Central memory CD4-positive, alpha-beta T cell (primary cell): ENCODE measurements around the gene AZU1.
"Not testable (repeated sequence)": the region's sequence is repeated elsewhere in the genome, so short reads cannot be mapped to it uniquely, and the experiment has no call there.

Source experiments
- DNase-seq: peaks from one replicate; pipeline ENCODE4 v3.0.0; 2022

The AZU1 gene

DNA sequence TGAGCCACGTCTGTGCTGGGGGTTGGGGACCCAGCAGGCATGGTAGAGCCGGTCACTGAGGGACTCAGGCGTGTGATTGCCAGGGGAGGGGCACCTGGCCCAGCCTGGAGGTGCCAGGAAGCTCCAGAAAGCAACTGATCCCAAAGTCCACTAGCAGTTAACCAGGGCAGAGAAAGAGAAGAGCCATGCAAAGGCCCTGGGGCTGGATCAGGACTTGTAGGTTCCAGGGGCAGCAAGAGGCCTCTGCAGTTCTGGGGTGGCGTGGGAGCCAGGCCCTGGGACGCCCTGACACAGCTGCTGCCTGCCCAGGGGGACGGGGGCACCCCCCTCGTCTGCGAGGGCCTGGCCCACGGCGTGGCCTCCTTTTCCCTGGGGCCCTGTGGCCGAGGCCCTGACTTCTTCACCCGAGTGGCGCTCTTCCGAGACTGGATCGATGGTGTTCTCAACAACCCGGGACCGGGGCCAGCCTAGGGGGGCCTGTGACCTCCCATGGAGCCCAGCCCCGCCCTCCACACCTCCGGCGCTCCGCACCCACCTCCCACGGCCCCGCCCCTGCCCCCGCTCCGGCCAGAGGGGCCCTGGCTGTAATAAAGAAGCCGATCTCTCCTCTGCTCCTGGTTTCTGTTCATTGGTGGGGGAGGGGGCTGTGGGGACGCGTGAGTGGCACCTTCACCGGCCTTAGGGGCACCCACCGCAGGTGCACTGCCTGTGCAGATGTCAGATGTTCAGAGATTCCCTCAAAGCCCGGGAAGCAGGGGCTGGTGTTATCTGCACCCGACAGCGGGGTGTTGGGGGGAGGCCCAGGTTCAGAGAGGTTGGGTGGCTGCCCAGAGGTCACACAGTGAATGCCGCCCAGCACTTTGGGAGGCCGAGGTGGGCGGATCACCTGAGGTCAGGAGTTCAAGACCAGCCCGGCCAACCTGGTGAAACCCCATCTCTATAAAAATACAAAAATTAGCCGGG is 4.1 kb downstream of the AZU1 start:
- DNase-seq: no peak

DNA sequence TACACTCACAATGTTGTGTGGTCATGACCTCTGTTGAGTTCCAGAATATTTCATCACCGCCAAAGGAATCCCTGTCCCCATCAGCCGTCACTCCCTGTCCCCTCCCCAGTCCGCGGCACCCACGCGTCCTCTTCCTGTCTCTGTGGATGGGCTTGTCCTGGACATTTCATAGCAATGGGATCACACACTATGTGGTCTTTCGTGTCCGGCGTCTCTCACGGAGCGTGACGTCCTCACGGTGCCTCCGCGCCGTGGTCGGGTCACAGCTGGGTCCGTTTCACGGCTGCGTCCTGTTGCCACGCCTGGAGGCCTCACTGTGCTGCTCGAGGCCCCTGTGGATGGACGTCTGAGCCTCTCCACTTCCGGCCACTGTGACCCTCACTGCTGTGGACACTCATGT is 6.6 kb downstream of the AZU1 start:
- no peak for DNase-seq

DNA sequence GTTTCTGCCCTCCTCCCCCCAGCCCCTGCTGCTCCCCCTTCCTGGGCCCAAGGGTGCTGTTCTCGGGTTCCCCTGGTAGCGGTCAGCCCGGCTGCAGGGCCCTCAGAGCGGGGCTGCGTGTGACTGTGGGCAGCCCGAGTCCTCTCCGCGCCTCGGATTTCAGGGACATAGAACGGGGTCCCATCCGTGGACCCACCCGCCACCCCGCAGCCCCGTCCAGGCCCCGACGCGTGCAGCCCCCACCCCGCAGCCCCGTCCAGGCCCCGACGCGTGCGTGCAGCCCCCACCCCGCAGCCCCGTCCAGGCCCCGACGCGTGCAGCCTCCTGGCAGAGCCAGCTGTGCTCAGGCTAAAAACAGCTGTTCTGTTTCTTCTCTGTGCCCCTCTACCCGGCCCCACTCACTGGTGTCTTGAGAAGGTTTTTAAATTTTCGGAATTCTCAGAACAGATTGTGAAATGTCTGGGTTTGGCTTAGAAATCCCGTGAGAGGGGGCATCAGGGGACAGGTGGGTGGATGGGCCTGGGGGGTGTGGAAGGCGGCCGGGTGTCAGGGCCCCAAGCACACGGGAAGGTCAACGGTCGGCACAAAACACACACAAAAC is 7.7 kb downstream of the AZU1 start:
- DNase-seq: no peak

DNA sequence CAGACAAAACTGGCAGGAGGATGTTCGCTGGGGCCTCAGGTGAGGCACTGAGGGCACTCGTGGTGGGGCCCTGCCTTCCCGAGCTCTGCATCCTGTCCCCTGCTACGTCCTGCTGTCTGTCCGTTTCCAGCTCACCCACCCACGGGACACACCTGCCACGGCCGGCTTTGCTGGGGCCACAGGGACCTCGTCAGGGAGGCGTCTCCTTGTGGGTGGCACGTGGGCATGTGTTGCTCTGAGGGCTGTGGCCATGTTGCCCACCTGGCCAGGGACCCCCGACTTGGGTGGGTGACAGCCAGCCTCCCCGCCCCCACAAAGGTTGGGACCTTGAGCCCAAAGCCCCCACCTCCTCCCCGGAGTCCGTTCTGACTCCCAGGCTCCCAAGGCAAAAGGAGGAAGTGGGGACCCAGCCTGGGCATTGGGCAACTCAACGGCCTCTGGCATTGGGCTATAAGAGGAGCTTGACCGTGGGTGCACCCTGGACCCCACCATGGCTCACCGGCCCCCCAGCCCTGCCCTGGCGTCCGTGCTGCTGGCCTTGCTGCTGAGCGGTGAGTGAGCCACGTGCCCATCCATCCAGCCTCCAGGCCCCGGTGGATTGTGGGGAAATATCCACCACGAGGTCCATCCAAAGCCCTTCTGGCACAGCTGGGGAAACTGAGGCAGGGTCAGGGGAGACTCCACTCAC is 13.0 kb downstream of the AZU1 start, which contains the start of gene PRTN3:
Gene PRTN3 (plus strand): TSS at position 481 of the 688 bp plus-strand sequence. CDS start 10 bp downstream, at position 491.
- no peak for DNase-seq

DNA sequence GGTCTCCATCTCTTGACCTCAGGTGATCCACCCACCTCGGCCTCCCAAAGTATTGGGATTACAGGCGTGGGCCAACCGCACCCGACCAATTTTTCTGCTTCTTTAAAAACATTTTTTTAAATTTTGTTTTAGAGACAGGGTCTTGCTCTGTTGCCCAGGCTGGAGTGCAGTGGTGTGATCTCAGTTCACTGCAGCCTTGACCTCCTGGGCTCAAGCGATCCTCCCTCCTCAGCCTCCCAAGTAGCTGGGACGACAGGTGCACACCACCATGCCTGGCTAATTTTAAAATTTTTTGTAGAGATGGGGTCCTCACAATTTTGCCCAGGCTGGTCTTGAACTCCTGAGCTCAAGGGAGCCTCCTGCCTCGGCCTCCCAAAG is 15.2 kb downstream of the AZU1 start:
- DNase-seq: not testable (repeated sequence)

DNA sequence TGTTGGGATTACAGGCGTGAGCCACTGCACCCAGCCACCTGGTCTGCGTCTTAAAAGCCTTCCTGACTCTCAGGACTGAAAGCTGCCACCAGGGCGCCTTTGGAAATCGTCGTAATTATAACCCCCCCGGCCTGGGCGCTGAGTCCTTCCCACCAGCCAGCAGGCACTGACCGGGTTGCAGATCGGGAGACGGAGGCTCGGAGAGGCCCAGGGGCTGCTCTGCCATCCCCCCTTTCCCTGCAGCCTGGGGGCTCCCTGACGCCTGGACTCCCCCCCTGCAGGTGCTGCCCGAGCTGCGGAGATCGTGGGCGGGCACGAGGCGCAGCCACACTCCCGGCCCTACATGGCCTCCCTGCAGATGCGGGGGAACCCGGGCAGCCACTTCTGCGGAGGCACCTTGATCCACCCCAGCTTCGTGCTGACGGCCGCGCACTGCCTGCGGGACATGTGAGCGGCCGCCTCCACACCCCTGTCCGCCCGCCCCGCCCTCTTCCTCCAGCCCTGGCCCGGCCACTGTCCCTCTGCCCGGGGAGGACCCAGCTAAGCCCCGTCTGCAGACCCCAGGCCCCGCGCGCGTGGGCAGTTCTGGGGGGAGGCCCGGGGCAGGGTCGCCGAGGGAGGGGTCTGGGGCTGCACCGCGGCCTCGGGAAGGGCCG is 15.7 kb downstream of the AZU1 start:
- no peak for DNase-seq

DNA sequence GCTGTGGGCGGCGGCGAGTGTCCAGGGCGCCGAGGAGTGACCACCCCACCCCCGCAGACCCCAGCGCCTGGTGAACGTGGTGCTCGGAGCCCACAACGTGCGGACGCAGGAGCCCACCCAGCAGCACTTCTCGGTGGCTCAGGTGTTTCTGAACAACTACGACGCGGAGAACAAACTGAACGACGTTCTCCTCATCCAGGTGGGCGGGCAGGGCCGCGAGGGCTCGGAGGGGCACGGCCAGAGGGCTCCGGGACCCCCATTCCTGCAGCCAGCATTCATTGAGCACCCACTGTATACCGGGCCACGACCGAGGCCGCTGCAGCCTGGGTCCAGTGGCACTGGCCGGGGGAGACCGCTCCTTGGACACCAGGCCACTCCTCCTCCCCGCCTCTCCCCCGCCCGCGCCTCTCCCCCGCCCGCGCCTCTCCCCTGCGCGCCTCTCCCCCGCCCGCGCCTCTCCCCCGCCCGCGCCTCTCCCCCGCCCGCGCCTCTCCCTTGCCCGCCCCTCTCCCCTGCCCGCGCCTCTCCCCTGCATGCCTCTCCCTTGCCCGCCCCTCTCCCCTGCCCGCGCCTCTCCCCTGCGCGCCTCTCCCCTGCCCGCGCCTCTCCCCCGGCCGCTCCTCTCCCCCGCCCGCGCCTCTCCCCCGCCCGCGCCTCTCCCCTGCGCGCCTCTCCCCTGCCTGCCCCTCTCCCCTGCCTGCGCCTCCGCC is 16.4 kb downstream of the AZU1 start:
- DNase-seq: no peak

DNA sequence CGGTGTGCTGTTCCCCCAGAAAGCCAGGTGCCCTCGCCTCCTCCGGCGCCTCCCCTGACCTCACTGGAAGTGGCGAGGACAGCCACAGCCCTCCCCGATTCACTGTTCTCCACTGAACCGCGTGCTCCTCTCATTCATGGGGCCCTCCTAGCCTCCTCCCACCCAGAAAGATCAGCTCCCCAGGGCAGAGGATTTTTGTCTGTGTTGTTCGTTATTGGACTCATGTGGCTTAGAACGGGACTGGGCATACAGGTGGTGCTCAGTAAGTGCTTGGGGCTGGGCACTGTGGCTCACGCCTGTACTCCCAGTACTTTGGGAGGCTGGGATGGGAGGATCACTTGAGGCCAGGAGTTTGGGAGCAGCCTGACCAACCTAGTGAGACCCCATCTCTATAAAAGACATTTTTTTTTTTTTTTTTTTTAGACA is 16.9 kb downstream of the AZU1 start:
- DNase-seq: no peak

DNA sequence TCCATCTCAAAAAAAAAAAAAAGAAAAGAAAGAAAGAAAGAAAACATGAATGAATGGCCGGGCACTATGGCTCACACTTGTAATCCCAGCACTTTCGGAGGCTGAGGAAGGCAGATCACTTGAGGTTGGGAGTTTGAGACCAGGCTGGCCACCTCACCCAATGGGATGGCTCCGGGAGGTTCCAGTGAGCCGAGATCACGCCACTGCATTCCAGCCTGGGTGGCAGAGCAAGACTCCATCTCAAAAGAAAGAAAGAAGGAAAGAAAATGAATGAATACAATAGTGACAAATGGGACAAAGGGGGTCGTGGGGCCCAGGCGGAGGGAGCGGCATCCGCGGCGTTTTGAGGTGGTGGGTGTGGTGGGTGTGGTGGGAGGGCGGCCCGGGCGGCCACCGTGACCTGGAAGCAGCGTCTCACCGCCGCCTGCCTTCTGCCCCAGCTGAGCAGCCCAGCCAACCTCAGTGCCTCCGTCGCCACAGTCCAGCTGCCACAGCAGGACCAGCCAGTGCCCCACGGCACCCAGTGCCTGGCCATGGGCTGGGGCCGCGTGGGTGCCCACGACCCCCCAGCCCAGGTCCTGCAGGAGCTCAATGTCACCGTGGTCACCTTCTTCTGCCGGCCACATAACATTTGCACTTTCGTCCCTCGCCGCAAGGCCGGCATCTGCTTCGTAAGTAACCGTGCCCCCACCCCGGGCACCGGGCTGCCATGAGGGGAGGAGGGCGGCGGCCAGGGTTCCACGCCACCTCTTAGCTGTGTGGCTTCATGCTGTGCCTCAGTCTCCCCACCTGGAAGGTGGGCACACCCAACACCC is 18.3 kb downstream of the AZU1 start:
- no peak for DNase-seq

DNA sequence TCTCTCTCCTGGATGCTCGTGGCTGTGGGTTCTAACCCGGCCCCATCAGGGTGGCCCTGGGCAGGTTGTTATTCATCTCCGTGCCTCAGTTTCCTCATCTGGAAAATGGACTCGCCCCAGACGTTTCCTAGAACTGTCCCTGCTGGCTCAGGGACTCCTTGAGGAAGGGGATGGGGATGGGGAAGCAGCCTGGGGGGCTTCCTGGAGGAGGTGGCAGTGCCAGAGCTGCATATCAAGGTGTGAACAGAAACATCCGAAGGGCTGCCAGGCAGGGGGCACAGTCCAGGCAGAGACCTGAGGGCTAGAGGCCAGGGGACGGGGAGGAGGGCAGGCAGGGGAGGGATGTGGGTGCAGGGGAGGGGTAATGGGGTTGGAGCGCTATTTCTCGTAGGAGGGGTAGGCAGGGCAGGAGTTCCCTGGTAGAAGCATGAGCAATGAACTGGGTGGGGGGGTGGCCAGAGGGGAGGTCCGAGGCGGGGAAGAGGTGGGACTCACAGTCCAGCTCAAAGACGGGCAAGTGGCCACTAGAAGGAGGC is 20.8 kb downstream of the AZU1 start:
- no peak for DNase-seq

DNA sequence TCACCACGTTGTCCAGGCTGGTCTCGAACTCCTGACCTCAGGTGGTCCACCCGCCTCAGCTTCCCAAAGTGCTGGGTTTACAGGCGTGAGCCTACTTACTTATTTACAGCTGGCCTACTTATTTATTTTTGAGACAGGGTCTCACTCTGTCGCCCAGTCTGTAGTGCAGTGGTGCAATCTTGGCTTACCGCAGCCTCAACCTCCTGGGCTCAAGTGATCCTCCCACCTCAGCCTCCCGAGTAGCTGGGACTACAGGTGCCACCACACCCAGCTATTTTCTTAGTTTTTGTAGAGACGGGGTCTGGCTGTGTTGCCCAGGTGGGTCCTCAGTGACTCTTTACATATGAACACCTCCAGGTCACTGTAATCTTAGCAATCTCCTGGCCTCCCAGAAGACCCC is 21.6 kb downstream of the AZU1 start:
- not testable (repeated sequence) for DNase-seq

DNA sequence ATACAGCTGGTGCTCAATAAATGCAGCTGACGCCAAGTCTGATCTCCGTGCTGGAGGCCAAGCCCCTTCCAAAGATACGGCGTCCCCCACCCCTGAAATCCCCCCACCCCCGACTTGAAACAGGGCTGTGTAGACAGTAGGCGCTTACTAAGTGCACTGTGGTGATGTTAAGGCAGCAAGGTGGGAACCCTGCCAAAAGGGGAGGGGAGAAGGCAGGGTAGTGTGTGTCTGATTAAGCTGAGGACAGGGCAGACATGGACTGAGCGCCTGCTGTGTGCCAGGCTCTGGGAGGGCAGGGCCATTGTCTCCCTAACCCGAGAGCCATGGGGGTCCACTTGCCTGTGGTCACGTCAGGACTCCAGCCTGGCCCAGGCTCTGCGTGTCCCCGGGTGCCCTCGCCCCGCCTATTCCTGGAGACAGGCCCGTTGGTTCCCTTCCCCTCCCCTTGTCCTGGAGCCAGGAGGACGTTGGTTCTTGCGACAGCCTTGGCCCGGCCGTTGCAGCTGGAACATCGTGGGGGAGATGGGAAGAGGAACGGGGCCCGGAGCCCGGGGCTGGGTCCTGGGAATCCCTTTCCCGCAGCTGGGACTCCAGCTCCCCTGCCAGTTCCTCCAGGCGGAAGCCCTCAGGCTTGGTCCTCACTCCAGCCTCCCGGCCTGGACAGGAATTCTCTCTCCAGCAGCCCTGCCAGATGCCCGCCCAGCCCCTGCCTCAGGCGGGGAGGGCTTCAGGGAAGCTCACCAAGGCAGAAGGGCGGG is 22.8 kb downstream of the AZU1 start:
- DNase-seq: no peak

DNA sequence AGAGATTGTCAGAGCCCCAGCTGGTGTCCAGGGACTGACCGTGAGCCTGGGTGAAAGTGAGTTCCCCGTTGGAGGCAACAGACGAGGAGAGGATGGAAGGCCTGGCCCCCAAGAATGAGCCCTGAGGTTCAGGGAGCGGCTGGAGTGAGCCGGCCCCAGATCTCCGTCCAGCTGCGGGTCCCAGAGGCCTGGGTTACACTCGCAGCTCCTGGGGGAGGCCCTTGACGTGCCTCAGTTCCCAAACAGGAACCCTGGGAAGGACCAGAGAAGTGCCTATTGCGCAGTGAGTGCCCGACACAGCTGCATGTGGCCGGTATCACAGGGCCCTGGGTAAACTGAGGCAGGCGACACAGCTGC is 23.3 kb downstream of the AZU1 start:
- no peak for DNase-seq

DNA sequence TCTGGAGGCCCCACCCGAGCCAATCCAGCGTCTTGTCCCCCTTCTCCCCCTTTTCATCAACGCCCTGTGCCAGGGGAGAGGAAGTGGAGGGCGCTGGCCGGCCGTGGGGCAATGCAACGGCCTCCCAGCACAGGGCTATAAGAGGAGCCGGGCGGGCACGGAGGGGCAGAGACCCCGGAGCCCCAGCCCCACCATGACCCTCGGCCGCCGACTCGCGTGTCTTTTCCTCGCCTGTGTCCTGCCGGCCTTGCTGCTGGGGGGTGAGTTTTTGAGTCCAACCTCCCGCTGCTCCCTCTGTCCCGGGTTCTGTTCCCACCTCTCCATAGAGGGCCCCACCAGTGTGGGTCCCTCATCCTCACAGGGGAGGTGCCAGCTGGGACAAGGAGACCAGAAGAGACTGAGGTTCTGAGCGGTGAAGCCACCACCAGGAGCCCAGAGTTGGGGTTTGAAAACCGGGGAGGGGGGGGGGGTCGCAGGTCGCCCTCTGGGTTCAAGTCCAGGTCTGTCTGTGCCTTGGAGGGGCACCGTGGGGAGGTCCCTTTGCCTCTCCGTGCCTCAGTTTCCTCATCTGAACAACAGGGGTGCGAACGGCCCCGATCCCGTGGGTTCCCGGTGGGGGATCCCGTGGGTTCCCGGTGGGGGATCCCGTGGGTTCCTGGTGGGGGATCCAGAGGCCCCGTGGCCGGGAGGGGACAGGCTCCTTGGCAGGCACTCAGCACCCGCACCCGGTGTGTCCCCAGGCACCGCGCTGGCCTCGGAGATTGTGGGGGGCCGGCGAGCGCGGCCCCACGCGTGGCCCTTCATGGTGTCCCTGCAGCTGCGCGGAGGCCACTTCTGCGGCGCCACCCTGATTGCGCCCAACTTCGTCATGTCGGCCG is 24.7 kb downstream of the AZU1 start, which contains the start of gene ELANE:
Gene ELANE (plus strand): TSS at position 168 of the 878 bp plus-strand sequence. CDS start 26 bp downstream, at position 194.
- no peak for DNase-seq

DNA sequence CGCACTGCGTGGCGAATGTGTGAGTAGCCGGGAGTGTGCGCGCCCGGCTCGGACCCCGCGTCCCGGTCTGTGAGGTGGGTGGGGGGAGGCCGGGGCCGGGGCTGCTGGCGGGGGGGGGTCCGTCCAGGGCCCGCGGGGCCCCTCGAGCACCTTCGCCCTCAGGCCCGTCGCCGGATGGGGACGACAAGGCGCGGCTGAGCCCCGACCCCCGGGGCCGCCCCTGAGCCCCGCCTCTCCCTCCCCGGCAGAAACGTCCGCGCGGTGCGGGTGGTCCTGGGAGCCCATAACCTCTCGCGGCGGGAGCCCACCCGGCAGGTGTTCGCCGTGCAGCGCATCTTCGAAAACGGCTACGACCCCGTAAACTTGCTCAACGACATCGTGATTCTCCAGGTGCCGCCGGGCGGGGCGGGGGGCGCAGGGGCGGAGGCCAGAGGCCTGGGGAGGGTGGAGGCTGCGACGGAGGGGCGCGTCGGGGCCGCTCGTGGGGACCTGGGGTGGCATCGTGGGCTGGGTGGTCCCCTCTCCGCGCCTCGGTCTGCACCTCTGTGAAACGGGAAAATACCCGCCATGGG is 25.5 kb downstream of the AZU1 start:
- DNase-seq: no peak

DNA sequence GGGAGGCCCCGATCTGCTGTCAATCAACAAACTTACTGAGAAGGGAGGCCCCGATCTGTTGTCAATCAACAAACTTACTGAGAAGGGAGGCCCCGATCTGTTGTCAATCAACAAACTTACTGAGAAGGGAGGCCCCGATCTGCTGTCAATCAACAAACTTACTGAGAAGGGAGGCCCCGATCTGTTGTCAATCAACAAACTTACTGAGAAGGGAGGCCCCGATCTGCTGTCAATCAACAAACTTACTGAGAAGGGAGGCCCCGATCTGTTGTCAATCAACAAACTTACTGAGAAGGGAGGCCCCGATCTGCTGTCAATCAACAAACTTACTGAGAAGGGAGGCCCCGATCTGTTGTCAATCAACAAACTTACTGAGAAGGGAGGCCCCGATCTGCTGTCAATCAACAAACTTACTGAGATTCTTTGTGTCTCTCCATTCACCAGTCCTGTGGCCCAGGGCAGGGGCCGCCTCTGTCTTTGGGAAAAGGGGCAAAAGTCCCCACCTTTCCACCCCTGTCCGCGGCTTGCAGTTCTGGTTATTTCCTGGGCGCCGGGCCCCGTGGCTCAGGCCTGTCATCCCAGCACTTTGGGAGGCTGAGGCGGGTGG is 26.1 kb downstream of the AZU1 start:
- DNase-seq: not testable (repeated sequence)

DNA sequence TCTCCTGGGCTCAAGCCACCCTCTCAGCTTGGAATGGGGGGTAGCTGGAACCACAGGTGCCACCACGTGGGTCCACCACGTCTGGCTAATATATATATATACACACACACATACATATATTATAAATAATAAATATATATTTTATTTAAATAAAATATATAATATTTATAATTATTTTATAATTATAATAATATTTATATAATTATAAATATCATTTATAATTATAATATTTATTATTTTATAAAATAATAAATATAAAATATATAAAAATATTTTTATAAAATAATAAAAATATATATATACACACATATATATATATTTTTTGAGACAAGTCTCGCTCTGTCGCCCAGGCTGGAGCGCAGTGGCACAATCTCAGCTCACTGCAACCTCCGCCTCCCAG is 26.9 kb downstream of the AZU1 start:
- no peak for DNase-seq

DNA sequence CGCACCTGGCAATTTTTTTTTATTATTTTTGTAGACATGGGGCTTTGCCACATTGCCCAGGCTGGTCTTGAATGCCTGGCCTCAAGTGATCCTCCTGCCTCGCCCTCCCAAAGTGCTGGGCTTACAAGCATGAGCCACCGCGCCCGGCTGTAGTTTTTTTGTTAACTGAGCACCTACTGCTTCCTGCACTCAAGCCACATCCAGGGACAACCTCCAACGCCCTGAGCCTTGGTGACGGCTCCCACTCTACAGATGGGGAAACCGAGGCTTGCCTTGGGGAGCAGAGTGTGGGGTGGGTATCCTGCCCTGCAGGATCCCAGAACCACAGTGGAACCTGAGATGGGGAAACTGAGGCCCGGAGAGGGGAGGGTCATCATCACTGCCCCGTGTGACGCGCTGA is 27.5 kb downstream of the AZU1 start:
- no peak for DNase-seq
